Prostate gland (tissue), 2 donors: Measurements from ENCODE around the gene ANKRD16.

Source experiments
- CTCF ChIP-seq, 4 experiments: fragments of 200-600 bp in 2 of 4; fragments of 450-650 bp in 2 of 4; sonication (generic) in 2 of 4; IDR thresholded peaks; 1 replicate in 3 of 4; 2 replicates in 1 of 4; pipeline ENCODE4 v1.5.1; 2016 to 2019; ENCODE audit warnings: antibody characterized with exemption in 4 of 4, mild to moderate bottlenecking in 2 of 4, moderate library complexity in 2 of 4
- POLR2AphosphoS5 ChIP-seq: sonication (generic); formaldehyde crosslinking; IDR thresholded peaks from one replicate; pipeline ENCODE4 v1.6.1; 2017; ENCODE audit warnings: antibody characterized with exemption

GRCh38 chr10:5918763-5919162, 29.1 kb upstream of the ANKRD16 start:
- TF ChIP-seq CTCF (IDR thresholded peaks at IDR 0.05) (no peak), POLR2AphosphoS5 (no peak)
